ENCODE results near the gene CPEB1. TPM values are rescaled to one million over a fixed set of nuclear protein-coding genes. Genes with fewer than 3 reads are reported as not detected.
"Not testable (repeated sequence)": the region's sequence is repeated elsewhere in the genome, so short reads cannot be mapped to it uniquely, and the experiment has no call there.

The CPEB1 gene
- total RNA-seq, 1 donor from 2014 or later = 4.8 TPM

DNA sequence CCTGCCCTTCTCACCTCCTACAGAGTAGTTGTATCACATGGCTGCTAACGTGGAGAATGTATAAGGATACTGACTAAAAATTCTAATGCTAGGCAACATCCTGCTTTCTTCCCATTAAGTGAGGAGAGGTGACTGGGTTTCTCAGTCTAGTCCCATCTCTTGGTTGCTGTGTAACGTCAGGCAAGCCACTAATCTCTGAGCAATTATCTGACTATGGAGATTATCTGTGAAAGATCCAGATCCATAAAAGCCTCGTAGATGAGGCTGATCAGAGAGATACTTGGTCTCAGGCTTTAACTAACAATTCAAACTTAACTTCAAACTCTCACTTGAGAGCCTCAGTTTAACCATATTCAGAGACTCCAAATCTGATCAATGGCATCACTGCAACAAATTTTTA lies 102.2 kb downstream of the CPEB1 start:
- no peak for DNase-seq (ENCODE audit: low spot score)

DNA sequence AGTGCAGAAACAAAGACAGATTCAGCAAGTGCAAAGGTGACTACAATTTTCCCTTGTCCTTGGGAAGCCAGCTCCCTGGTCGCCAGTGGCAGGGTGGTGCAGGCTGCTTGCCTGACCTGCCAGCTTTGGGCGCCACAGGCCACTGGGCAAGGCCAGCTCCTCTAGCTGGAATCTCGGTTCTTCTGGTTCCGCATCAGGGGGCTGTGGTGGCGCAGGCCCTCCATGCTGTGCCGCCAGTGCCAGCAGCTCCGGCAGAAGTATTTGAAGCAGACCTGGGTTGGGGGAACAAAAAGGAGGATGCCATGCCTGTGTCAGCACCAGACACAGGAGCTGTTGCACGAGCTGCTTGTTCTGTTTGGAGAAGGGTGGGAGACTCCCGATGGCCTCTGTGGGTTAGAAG lies 102.7 kb downstream of the CPEB1 start:
- no peak for DNase-seq (ENCODE audit: low spot score)

DNA sequence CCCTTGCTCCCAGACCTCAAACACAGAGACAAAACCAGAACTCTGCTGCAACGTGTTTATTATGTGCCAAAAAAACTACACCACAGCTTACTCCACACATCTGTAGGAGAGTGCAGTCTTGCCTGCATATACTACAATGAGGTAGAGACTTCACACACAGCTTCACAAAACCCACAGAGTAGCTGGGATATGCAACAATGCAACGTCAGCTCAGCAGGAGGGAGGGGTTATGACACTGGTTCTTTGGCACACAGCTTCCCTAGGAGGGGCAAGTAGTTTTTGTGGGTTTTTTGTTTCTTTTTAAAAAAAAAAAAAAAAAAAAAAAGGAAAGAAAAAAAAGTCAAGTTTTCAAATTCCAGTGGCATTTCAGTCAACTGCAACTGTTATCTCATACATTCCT lies 104.0 kb downstream of the CPEB1 start:
- DNase-seq (ENCODE audit: low spot score) = no peak

DNA sequence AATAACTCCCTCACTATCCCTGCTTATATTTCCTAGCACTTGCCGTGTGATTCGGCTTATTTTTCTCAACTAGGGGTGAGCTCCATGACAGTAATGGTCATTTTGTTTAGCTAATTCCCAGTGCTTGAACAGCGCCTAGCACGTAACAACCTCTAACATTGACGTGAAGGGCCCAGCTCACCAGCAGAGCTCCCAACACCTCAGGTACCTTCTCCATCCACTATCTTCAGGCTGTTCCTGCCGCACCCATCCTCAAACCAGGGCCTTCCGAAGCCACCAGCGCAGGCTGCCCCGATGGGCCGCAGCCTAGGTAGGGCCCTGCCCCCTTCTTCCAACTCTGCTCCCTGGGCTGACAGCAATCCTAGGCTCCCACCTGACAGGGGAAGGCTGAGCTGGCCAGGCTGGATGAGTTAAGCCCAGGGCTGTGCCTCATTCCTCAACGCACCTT lies 106.2 kb downstream of the CPEB1 start:
- no peak for DNase-seq (ENCODE audit: low spot score)

DNA sequence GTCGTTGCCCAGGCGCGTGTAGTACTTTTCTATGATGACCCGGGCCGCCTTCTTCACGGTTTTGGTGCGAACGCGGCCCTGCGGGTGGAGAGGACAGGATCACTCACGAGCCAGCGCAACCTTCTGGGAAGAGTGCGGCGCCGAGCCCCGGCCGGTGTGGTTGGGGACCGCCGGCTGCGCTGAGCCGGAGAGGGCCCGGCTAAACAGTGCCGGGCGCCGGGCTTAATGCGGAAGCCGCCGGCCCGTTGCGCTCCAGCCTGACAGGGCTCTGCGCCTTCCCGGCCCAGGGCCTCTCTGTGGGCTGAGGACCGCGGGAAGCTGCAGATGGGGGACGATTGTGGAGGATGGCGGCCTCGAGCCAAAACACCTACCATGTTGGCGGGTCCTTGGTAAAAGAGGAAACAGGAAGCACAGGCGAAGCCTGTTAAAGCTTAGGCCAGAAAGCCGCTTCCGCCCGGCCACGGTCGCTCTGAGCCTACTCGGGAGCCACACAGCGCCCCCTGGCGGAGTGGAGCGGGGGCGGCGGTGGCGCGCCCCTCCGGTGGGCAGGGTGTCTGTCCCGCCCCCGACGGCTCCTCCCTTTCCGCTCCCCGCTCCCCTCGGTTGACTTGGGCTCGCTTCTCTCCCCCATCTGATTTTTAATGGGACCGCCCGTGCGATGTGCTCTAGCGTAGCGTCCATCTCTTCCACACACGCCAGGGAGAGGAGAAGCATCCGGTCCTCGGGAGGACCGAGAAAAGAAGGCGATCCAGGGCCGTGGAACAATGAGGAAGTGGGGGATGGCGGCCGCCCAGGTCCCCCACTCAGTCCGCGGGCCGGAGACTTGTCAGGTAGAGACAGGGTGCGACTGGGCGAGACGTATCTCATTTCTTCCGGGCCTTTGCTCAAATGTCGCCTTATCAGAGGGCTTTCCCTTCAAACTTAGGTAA lies 106.8 kb downstream of the CPEB1 start, which contains the start of gene RPS17:
TSS of gene RPS17 (minus strand) at position 403 of the 929 bp plus-strand sequence. CDS start at position 374, 29 bp downstream.
- peak; percentile 97 for DNase-seq (ENCODE audit: low spot score)

DNA sequence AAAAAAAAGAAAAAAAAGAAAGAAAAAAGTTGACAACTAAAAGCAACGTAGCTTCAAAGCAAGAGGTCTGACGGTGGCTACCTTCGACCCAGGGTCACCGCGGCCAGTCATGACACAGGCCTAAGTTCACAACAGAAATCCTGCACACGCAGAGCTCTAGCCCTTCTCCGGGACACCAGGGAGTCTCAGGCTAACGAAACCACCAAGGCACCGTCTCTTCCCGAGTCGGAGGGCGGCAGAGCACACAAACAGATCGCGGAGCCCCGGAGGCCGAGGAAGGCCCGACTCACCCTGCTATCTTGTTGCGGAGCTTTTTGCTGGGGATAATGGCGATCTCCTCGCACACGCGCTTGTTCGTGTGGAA lies 107.5 kb downstream of the CPEB1 start:
- DNase-seq (ENCODE audit: low spot score) = no peak

DNA sequence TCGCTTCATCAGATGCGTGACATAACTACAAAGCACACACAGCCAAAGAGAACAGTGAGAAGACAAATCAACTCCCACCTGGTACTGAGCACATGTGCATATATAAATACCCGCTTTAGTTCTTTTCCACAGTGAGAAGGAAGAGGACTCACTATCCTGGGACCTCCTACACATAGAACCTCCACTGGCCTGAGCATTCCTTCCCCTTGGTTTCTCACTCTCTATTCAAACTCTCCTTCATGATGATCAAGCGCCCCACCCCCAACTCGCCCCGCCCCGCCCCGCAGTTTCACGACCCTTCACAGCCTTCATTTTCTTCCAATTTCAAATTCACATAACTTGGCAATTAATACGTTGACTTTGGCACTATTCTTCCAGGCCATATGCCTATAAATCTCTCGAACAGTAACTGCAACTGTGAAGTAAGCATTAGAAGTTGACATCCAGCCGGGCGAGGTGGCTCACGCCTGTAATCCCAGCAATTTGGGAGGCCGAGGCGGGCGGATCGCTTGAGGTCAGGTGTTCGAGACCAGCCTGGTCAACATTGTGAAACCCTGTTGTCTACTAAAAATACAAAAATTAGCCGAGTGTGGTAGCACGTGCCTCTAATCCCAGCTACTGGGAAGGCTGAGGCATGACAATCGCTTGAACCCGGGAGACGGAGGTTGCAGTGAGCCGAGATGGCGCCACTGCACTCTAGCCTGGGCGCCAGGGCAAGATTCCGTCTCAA lies 108.0 kb downstream of the CPEB1 start:
- DNase-seq (ENCODE audit: low spot score) = no peak

DNA sequence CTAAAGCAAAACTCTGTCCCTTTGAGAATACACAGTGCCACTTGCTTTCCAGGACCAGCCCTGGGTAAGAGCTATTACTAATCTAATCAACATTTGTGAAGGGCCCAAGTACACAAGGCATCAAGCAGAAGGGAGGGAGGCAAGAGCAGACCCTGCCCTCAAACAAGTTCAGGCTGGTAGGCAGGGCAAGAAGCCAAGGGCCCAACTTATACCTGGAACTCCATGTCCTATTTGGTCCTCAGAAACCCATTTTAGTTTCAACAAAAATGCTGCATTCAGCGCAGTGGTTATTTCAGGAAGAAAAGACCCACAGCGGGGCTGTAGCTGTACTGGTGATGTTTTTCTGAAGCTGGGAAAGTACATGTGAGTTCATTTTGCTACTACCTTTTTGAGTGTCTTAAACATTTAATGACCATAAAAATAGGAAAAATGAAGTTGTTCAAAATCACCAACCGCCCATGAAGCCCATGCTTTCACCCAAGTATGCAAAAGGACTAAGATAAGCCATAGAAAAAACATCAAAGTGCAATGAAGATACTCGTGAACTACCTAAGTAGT lies 109.7 kb downstream of the CPEB1 start:
- no peak for DNase-seq (ENCODE audit: low spot score)

DNA sequence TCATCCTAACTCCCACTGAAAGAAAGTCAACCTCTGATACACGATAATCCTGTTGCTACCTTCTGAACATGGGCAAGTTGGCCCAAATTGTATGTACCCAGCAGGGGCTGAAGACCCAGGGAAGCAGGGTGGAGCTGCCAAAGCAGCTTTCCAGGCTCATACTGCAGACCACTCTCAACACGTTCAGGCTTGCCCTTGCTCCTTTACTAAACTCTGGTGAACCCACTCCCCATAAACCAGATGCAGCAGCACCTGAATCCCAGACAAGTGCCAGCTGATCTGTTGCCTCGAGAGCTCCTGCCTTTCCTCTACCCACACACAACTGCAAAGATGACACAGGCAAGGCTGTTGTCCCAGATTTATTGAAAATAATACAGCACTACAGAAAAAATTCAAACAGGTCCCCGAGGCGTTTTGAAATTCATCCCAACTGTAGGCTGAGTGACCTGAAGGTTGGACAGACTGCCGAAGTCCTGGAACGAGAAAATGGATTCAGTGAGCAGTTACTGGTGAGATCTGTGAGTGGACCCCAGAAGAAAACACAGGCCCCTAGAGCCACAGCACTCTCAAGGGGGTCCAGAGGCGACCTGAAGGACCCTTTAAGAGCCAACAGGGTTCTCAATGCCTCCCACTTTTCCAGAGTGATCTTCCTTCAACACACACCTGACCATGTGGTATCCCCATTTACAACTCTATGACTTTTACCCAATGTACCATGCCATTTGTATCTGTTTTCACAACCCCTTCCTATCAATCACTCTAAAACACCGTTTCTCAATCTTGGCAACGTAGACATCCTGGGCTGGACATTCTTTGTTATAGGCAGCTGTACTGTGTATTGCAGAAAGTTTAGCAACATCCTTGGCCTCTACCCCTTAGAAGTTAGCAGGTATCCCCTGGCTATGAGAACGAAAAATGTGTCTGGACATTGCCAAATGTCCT lies 110.5 kb downstream of the CPEB1 start:
- DNase-seq (ENCODE audit: low spot score) = no peak

DNA sequence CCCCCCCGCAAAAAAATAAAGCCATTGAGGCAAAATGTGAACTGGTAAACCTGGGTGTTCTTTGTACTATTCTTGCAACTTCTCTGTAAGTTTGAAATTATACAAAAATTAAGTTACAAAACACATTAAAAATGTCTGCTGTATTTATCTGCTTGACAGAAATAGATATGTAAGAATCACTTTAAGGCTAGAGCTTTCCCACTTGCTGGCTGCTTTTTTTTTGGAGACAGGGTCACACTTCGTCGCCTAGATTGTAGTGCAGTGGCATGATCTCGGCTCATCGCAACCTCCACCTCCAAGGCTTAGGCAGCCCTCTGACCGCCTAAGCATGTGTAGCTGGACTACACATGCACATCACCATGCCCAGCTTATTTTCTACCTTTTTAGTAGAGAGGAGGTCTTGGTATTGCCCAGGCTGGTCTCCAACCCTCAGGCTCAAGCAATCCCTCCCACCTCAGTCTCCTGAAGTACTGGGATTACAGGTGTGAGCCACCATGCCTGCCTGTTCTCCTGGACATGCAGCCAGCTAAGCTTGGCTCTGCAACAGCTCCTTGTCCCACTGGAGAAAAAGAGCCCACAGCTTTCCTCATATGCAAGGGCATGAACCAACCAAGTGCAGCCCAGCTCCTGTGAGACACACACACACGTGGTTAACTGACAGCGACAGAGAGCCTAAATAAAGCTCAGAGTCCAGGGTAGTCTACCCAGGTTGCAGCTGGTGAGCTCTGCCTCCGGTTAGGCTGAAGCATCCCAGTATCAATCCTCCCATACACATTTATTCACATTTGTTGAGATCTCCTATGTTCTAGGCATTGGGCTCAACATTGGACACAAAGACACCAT lies 111.4 kb downstream of the CPEB1 start:
- DNase-seq (ENCODE audit: low spot score) = no peak

DNA sequence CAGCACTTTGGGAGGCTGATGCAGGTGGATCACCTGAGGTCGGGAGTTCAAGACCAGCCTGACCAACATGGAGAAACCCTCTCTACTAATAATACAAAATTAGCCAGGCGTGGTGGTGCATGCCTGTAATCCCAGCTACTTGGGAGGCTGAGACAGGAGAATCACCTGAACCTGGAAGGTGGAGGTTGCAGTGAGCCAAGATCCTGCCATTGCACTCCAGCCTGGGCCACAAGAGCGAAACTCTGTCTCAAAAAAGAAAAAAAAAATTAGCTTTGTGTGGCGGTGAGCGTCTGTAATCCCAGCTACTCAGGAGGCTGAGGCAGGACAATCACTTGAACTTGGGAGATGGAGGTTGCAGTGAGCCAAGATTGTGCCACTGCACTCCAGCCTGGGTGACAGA lies 112.0 kb downstream of the CPEB1 start:
- DNase-seq (ENCODE audit: low spot score) = not testable (repeated sequence)

DNA sequence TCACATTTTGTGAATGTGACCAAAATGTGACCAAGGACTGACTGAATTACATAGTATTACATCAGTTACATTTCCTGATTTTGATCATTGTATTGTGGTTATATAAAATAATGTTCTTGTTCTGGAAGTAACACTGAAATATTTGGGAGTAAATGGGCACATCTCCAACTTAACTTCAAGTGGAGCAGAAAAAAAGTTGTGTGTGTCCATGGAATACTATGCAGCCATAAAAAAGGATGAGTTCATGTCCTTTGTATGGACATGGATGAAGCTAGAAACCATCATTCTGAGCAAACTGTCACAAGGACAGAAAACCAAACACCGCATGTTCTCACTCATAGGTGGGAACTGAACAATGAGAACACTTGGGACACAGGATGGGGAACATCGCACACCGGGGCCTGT lies 112.7 kb downstream of the CPEB1 start:
- not testable (repeated sequence) for DNase-seq (ENCODE audit: low spot score)

DNA sequence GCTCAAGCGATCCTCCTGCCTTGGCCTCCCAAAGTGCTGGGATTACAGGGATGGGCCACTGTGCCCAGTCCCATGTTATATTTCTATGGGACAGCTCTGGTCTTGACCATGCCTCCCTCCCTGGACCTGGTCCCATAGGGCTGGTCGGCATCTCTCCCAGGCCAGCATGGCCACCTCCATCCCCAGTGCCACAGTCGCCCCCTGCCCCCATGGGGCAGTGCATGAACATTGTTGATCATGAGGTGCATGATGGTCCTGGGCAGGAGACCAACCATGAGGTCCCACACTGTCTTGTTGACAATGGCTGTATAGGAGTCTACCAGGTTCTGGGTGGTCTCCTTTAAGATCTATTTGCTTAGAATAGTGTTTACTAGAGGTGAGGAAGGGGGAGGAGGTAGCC lies 113.4 kb downstream of the CPEB1 start:
- peak; percentile 4 for DNase-seq (ENCODE audit: low spot score)

DNA sequence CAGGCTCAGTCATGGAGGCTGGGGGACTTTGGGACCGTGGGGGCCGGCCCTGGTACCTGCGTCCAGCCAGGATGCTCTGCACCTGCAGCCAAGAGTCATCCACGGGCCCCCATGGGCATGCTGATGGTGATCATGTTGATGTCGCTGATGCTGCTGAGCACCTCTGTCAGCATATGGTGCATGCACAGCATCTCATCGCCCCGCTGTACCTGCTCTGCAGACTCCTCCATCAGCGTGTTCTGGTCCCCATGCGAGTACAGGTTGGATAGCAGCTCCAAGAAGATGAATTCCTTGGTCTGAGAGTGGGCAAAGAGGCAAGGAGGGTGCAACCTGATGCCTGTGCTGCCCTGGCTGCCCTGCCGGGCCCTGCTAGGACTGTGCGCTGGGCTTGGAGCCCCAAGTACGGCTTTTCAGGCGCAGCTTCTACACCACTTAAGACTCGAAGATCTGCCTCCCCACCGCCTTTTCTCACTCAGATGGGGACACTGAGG lies 114.1 kb downstream of the CPEB1 start:
- DNase-seq (ENCODE audit: low spot score) = peak; percentile 8

DNA sequence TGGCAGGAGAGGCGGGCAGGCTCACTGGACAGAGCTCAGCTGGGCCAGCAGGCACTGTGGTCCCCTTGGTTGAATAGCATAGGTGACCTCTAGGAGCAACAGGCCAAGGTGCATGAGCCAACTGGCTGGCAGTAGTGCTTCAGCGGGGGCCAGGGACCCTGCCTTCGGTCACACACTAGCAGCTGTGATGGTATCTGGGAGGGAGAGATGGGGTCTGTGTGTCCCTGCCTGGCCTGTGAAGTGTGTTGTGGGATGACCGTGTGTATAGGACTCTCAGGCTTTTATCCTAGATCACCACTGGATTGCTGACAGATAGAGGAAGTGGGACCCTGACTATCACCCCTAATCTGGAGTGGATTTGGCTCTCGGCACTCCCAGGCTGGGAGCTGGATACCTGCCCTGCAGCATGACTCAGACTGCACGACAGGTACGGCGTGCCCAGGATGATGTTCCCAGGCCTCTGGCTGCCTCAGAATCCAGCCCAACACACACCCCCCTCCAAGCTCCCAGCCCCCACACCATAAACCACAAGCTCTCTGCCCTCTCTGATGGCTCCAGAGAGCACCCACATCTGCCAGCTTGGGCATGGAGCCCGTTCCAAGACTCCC lies 114.7 kb downstream of the CPEB1 start:
- peak; percentile 5 for DNase-seq (ENCODE audit: low spot score)

DNA sequence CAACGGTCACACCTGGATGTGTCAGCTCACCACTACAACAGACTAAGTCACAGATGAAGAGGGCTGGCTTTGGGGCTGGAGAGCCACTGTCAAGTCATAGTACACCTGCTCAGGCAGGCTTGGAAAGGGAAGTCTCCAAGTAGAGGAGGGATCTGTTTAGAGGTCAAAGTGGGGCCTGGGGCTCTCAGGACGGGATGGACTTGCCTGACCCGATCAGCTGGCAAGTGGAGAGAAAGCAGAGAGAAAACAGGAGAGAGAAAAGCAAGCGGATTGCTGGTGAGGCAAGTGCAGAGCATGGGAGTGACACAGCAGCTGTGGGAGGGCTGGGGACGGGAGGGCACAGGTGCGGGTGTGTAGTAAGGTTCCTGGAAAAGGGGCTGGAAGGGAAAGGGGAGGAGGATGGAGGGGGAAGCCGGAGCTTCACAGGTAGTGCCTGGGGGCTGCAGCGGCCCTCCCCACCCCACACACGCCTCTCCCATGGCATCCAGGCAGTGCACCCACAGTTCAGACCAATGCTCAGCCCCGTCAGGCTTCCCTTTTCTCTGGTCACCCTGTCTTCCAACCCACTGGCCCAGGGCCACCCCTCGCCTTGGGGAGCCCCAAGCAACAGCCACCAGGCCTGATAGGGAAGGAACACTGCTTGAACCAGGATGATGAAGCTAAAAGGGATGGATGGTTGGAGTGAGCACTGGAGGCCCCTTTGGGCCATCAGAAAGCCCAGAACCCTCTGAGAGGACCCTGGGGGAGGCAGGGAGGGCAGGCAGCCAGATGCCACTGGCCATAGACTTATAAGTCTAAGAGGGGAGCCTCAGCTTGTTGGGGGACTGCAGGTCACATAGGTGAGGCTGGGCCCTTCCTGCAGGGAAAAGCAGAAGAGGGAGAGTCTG lies 115.4 kb downstream of the CPEB1 start:
- peak; percentile 8 for DNase-seq (ENCODE audit: low spot score)

DNA sequence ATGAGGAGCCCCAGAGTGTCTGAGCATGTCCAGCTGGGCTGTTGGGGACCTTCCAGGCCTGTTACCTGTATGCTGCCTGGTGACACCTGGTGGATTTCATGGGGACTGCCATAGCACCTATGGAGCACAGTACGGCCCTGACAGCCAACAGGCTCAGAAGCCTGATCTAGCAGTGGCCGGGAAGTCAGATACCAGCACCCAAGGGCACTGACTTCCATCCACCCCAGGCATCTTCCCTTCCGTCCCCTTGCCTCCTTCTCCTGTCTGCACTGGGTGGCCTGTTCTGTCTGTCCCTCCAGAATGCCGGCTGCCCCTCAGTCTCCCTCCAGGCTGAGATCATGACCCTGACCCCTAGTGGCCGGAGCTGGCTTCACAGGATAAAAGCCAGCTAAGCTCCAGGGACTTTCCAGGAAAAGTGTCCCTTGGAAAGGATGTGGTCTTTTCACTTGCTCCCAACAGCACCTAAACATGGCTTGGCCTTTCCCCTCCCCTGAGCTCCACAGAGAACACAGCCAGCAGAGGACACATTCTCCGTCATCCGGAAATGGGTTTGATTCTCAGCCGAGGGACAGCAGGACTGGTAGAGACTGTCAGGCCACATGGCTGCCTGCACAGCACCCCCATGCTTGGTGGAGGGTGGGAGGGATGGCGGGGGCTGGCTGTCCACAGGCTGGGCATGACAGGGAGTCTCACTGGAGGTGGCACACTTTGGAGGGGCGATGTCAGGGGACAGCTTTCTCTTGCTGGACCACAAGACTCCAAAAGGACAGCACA lies 116.4 kb downstream of the CPEB1 start:
- DNase-seq (ENCODE audit: low spot score) = peak; percentile 82

DNA sequence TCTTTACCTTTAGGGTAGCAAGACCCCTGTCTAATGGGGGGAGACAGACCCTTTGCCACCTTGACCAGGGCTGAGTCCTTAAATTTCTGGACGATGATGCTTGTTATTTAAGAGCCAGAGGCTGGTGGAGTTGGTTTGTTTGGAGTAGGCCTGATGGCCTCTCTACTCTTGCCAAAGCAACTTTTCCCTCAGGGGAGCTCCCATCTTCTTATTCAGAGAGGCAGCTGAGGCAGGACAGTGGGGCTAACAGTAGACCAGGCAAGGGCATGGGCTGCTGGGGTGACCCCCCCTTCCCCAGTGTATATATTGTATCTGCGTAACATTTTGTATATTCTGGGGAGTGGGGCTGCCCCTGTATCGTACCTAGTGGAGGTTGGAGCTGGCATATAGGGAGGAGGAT lies 117.2 kb downstream of the CPEB1 start:
- DNase-seq (ENCODE audit: low spot score) = peak; percentile 3
